ENCODE data around the gene LCP2. TPM values are rescaled to one million over a fixed set of nuclear protein-coding genes. Genes with fewer than 3 reads are reported as not detected.
A peak's percentile ranks its signal among the peaks of the same experiment; 100 is the strongest.

LCP2 gene
- total and polyA plus RNA-seq, 10 of the 15 experiments (the other 5 are each of a cell fraction or from before 2014, with no cell fraction given), result 8.0 to 50.5 (median 20.6) TPM

- TF ChIP-seq IRF5 (IDR thresholded peaks at IDR 0.05; ENCODE audit: borderline replicate concordance), result no peak
- no peak for TF ChIP-seq CEBPB (IDR thresholded peaks at IDR 0.05; ENCODE audit: borderline replicate concordance in 1 of 2, low read depth in 2 of 2, low read length in 2 of 2)
- no peak for TF ChIP-seq BHLHE40 (IDR thresholded peaks at IDR 0.05; ENCODE audit: borderline replicate concordance in 1 of 2, low read depth in 2 of 2, low read length in 1 of 2)
- no peak for TF ChIP-seq EZH2 (IDR thresholded peaks at IDR 0.05; ENCODE audit: borderline replicate concordance, control insufficient read depth, low read depth, low read length)
- TF ChIP-seq NFXL1 (IDR thresholded peaks at IDR 0.05; ENCODE audit: borderline replicate concordance), result no peak
- no peak for TF ChIP-seq CBFB (IDR thresholded peaks at IDR 0.05; ENCODE audit: low read depth)
- TF ChIP-seq NR2C1 (IDR thresholded peaks at IDR 0.05), result no peak
- no peak for TF ChIP-seq SPI1 (IDR thresholded peaks at IDR 0.05; ENCODE audit: borderline replicate concordance, insufficient read depth, low read depth, low read length)
- no peak for TF ChIP-seq TARDBP (IDR thresholded peaks at IDR 0.05; ENCODE audit: borderline replicate concordance)
- peak; percentile 44 to 53; a peak in 3 of 4 replicates for TF ChIP-seq IKZF2 (IDR thresholded peaks at IDR 0.05)
- peak; percentile 20 for TF ChIP-seq SP1 (IDR thresholded peaks at IDR 0.05; ENCODE audit: low read depth, low read length)
- no peak for TF ChIP-seq SRF (IDR thresholded peaks at IDR 0.05; ENCODE audit: low read depth in 2 of 2, low read length in 2 of 2)
- no peak for TF ChIP-seq POLR2AphosphoS5 (IDR thresholded peaks at IDR 0.05; ENCODE audit: low read length)
- TF ChIP-seq NFYA (IDR thresholded peaks at IDR 0.05; ENCODE audit: borderline replicate concordance, low read depth, low read length), result no peak
- no peak for TF ChIP-seq HCFC1 (IDR thresholded peaks at IDR 0.05; ENCODE audit: low read length)
- TF ChIP-seq SUPT20H (IDR thresholded peaks at IDR 0.05; ENCODE audit: borderline replicate concordance, control insufficient read depth, low read depth, low read length), result no peak
- TF ChIP-seq ATF7 (IDR thresholded peaks at IDR 0.05; ENCODE audit: low read depth), result peak; percentile 21; the same call in 1 of the 2 replicates
- TF ChIP-seq USF1 (IDR thresholded peaks at IDR 0.05; ENCODE audit: borderline replicate concordance, extremely low read length, insufficient read depth, low read depth, low read length), result no peak
- peak; percentile 28; the same call in 1 of the 2 replicates for TF ChIP-seq ATF2 (IDR thresholded peaks at IDR 0.05; ENCODE audit: low read length)
- TF ChIP-seq EP300 (IDR thresholded peaks at IDR 0.05; ENCODE audit: borderline replicate concordance in 1 of 2, control insufficient read depth in 1 of 2, low read depth in 2 of 2, low read length in 2 of 2), result no peak
- TF ChIP-seq TCF12 (IDR thresholded peaks at IDR 0.05; ENCODE audit: low read depth, low read length), result no peak
- no peak for TF ChIP-seq MYB (IDR thresholded peaks at IDR 0.05; ENCODE audit: borderline replicate concordance, low read depth, low read length)
- 0 out of 2 replicates have a peak, but pooled peaks have one; percentile 18 for TF ChIP-seq CREM (IDR thresholded peaks at IDR 0.05; ENCODE audit: low read depth)
- no peak for TF ChIP-seq SIX5 (IDR thresholded peaks at IDR 0.05; ENCODE audit: low read depth, low read length, severe bottlenecking)
- TF ChIP-seq IRF4 (IDR thresholded peaks at IDR 0.05; ENCODE audit: low read depth, low read length), result no peak
- TF ChIP-seq SMARCA5 (IDR thresholded peaks at IDR 0.05), result no peak
- no peak for TF ChIP-seq CREB1 (IDR thresholded peaks at IDR 0.05; ENCODE audit: low read depth)
- peak; percentile 63; the same call in 1 of the 2 replicates for TF ChIP-seq PAX5 (IDR thresholded peaks at IDR 0.05; ENCODE audit: borderline replicate concordance, low read depth, low read length)
- no peak for TF ChIP-seq YY1 (IDR thresholded peaks at IDR 0.05; ENCODE audit: low read depth, low read length)
- no peak for TF ChIP-seq FOS (IDR thresholded peaks at IDR 0.05; ENCODE audit: borderline replicate concordance, extremely low read depth, insufficient read length)
- no peak; the same call in 1 of the 2 replicates for TF ChIP-seq ZNF217 (IDR thresholded peaks at IDR 0.05)
Measured at GRCh38 chr5:170327168-170327567, 29.6 kb upstream of the LCP2 start (continued).
